ENCODE data around the gene RHOT2. TPM values are rescaled to one million over a fixed set of nuclear protein-coding genes. Genes with fewer than 3 reads are reported as not detected.

RHOT2 gene
- total and polyA plus RNA-seq, 9 of the 15 experiments (the other 6 are each of a cell fraction or from before 2014, with no cell fraction given), result 5.0 to 373 (median 112) TPM

DNA sequence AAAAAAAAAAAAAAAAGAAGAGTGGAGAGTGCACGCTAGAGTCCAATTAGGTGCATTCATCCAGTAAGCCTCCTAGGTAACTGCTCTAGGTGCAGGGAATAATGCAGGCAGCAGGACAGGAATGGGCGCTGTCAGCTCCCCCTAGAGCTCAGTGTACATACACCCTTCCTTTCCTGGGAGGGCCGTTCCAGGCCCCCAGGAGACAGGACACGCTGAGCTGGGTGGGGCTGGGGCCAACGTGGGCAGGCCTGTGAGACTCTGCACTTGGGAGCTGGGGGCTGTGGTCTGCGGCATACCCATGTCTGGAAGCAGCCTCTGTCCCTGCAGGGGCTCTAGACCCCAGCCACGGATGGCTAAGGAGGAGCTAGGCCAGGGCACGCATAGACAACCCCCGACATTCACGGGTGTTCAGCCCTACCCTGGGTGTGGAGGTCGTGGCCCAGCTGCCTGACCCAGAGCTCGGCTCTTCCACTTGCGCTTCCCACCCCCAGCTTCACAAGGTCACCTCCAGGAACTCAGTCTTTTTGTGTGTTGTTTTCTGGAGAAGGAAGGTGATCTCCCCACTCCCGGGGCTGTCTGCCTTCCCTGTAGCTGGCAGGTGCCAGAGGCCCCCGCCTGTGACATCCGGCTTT, 52.0 kb downstream of the RHOT2 start:
- FAIRE-seq (no peak), DNase-seq (ENCODE audit: extremely low read depth in 1 of 4, low spot score in 3 of 4) (peak in 2 of 4 experiments; percentile 66 to 79), ATAC-seq (peak; percentile 27)
- peak overlapping the region; percentile 91; the same call in 1 of the 2 replicates for H2AFZ ChIP-seq (ENCODE audit: low read depth, low read length)
- H3K4me3 ChIP-seq, result peak overlapping the region; percentile 100
- in situ Hi-C loops (cut with MboI) (loop anchor here (10.0 kb wide), 1 partner anchor 335 kb away; no protein-coding TSS in a partner anchor), intact Hi-C loops (cut with micrococcal nuclease) (no loop called here)
- TSS peak; percentile 86 for BruUV-seq (replicated peaks)
- H3K27ac ChIP-seq (ENCODE audit: extremely low read depth, low read depth, low read length), result peak overlapping the region; percentile 97
- WGBS (ENCODE audit: insufficient coverage, low coverage, missing lambda C conversion rate), result 1% methylated on average over 16 of the region's 16 CpGs
- H3K9me3 ChIP-seq (replicated peaks; ENCODE audit: control insufficient read depth, insufficient read depth, low read depth, low read length), result no peaks in the 10 kb centered on the region
- H3K4me1 ChIP-seq (replicated peaks in 1 of 2; ENCODE audit: control insufficient read depth in 2 of 2, insufficient read depth in 2 of 2, low read length in 2 of 2), result peaks cover 17 to 98% of the 10 kb centered on the region in 2 experiments; a peak in 4 of 5 replicates
- H3K9ac ChIP-seq (ENCODE audit: insufficient read depth in 1 of 2, low read depth in 2 of 2, low read length in 2 of 2), result peak overlapping the region; percentile 96 to 99
- H4K20me1 ChIP-seq (replicated peaks; ENCODE audit: control insufficient read depth, insufficient read depth, low read length), result no peaks in the 10 kb centered on the region; the same call in 1 of the 2 replicates
- H3K4me2 ChIP-seq (ENCODE audit: insufficient read depth, low read length), result peak overlapping the region; percentile 90
- H3K79me2 ChIP-seq (ENCODE audit: control insufficient read depth, insufficient read depth, low read length), result peaks cover 54% of the 10 kb centered on the region
- ChIA-PET POLR2A (interaction anchor here (0.5 to 2.3 kb wide), 11 partner anchors 10 to 1090 kb away, joined by 3 to 16 read pairs (median 4); no protein-coding TSS in a partner anchor), CTCF (ENCODE audit: low intra/inter-chr PET ratio) (no interaction called here)
- H3K36me3 ChIP-seq (ENCODE audit: control insufficient read depth, insufficient read depth, low read length), result peaks cover 31% of the 10 kb centered on the region; the same call in 2 of the 3 replicates
- H3K27me3 ChIP-seq (ENCODE audit: control insufficient read depth in 2 of 2, insufficient read depth in 2 of 2, low read length in 2 of 2), result no peaks in the 10 kb centered on the region
- H3K9me1 ChIP-seq (ENCODE audit: control insufficient read depth, insufficient read depth, low read length), result peaks cover 3% of the 10 kb centered on the region
- TF ChIP-seq RERE (CRISPR knock-in tag; IDR thresholded peaks at IDR 0.05; ENCODE audit: borderline replicate concordance) (no peak), RBM39 (optimal IDR thresholded peaks at IDR 0.05; ENCODE audit: low read depth, low read length) (peak; percentile 7), SUPT5H (IDR thresholded peaks at IDR 0.05) (0 out of 2 replicates have a peak, but pooled peaks have one; percentile 9), ZBTB7A (IDR thresholded peaks at IDR 0.05; ENCODE audit: borderline replicate concordance, control insufficient read depth, low read depth, low read length) (peak; percentile 45; the same call in 1 of the 2 replicates), POLR2A (conservative IDR thresholded peaks at IDR 0.05) (peak; percentile 25; the same call in 1 of the 2 replicates), ZBTB8A (IDR thresholded peaks at IDR 0.05; ENCODE audit: partially characterized antibody) (no peak), NRF1 (conservative IDR thresholded peaks at IDR 0.05 in 1 of 2, IDR thresholded peaks at IDR 0.05 in 1 of 2) (0 out of 4 replicates have a peak, but pooled peaks of 1 of the 2 experiments have one; percentile 5)
- TF ChIP-seq, protein P1, sequence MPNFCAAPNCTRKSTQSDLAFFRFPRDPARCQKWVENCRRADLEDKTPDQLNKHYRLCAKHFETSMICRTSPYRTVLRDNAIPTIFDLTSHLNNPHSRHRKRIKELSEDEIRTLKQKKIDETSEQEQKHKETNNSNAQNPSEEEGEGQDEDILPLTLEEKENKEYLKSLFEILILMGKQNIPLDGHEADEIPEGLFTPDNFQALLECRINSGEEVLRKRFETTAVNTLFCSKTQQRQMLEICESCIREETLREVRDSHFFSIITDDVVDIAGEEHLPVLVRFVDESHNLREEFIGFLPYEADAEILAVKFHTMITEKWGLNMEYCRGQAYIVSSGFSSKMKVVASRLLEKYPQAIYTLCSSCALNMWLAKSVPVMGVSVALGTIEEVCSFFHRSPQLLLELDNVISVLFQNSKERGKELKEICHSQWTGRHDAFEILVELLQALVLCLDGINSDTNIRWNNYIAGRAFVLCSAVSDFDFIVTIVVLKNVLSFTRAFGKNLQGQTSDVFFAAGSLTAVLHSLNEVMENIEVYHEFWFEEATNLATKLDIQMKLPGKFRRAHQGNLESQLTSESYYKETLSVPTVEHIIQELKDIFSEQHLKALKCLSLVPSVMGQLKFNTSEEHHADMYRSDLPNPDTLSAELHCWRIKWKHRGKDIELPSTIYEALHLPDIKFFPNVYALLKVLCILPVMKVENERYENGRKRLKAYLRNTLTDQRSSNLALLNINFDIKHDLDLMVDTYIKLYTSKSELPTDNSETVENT (CRISPR knock-in tag; IDR thresholded peaks at IDR 0.05), result peak; percentile 43; the same call in 1 of the 2 replicates
- TF ChIP-seq, protein P2, sequence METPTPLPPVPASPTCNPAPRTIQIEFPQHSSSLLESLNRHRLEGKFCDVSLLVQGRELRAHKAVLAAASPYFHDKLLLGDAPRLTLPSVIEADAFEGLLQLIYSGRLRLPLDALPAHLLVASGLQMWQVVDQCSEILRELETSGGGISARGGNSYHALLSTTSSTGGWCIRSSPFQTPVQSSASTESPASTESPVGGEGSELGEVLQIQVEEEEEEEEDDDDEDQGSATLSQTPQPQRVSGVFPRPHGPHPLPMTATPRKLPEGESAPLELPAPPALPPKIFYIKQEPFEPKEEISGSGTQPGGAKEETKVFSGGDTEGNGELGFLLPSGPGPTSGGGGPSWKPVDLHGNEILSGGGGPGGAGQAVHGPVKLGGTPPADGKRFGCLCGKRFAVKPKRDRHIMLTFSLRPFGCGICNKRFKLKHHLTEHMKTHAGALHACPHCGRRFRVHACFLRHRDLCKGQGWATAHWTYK (CRISPR knock-in tag; IDR thresholded peaks at IDR 0.05), result no peak

Measured in K562 (cell line).